ENCODE data around the gene NKD1. TPM values are rescaled to one million over a fixed set of nuclear protein-coding genes. Genes with fewer than 3 reads are reported as not detected.

The NKD1 gene
- total RNA-seq, 1 experiment from 2014 or later = 11.4 TPM

DNA sequence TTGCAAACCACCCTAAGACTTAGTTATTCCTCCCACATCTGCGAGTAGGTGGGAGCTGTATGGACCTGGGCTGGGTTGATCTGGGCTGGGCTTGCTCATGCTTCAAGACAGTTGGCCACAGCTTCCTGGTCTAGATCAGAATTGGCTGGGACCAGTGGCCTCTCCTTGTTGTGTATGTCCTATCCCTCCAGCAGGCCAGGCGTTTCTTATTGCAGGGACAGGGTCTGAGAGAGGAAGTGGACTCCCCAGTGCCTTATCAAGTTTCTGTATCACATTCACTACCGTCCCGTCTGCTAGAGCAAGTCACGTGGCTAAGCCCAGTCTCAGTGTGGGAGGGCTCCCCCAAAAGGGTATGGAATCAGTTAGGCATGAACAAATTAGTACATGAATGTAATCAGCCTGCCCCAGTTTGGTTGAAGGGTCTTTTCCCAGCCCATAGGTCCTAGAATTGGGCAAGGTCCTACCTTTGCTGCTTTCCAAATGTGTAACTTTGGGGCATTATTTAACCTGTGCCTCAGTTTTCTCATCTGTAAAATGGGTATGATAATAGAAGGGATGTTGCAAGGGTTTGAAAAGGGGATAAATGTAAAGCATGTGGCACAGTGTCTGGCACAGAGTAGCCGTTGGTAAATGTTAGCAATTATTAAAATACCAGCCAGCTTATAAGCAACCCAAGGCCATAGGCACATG is 36.0 kb downstream of the NKD1 start:
- H3K9me3 ChIP-seq (ENCODE audit: control insufficient read depth in 1 of 2, insufficient read depth in 1 of 2, low read depth in 1 of 2, low read length in 2 of 2) = no peaks in the 10 kb centered on the region
- H3K4me1 ChIP-seq (ENCODE audit: control insufficient read depth in 1 of 2, insufficient read depth in 2 of 2, low read length in 2 of 2) = no peaks in the 10 kb centered on the region
- DNase-seq (ENCODE audit: low read depth, low spot score) = no peak
- TF ChIP-seq ELF1 (IDR thresholded peaks at IDR 0.05; ENCODE audit: borderline replicate concordance, low read depth) = no peak
- no peak for TF ChIP-seq POLR2A (IDR thresholded peaks at IDR 0.05; ENCODE audit: borderline replicate concordance, extremely low read depth, insufficient read depth, insufficient read length)
- no peak overlapping the region for H3K27ac ChIP-seq (ENCODE audit: low read depth, low read length)
- no peaks in the 10 kb centered on the region for H3K27me3 ChIP-seq (ENCODE audit: insufficient read depth, low read length)
- no TSS peak for BruUV-seq (replicated peaks)
- H3K36me3 ChIP-seq (ENCODE audit: control insufficient read depth in 1 of 2, insufficient read depth in 2 of 2, low read length in 2 of 2) = no peaks in the 10 kb centered on the region
- no peaks in the 10 kb centered on the region for H4K20me1 ChIP-seq (ENCODE audit: insufficient read depth)
- H3K79me2 ChIP-seq (ENCODE audit: insufficient read depth, low read length) = no peaks in the 10 kb centered on the region
- ChIA-PET POLR2A (no interaction called here), RAD21 (ENCODE audit: low non-redundant PET in 1 of 2, low total read pairs in 2 of 2, uncharacterized antibody in 2 of 2, unreplicated experiment in 2 of 2) (no interaction called here), CTCF (no interaction called here)
- ATAC-seq = no peak
- H2AFZ ChIP-seq (ENCODE audit: low read depth, low read length, poor library complexity, severe bottlenecking) = no peak overlapping the region
- intact Hi-C loops (cut with micrococcal nuclease) = no loop called here
- no peaks in the 10 kb centered on the region for H3K9me2 ChIP-seq (ENCODE audit: insufficient read depth)
- H3K4me2 ChIP-seq (ENCODE audit: low read length) = no peak overlapping the region
- no peak overlapping the region for H3K9ac ChIP-seq (ENCODE audit: low read length)
- H3K4me3 ChIP-seq (replicated peaks in 1 of 2; ENCODE audit: low read depth in 1 of 2, low read length in 2 of 2) = no peak overlapping the region

GRCh38 chr16:50585331-50585776 is 37.2 kb downstream of the NKD1 start:
- intact Hi-C loops (cut with micrococcal nuclease) = no loop called here
- no peak for ATAC-seq
- no peak for TF ChIP-seq POLR2A (IDR thresholded peaks at IDR 0.05; ENCODE audit: borderline replicate concordance, extremely low read depth, insufficient read depth, insufficient read length)
- no peak for TF ChIP-seq JUND (IDR thresholded peaks at IDR 0.05)
- TF ChIP-seq FOSL1 (IDR thresholded peaks at IDR 0.05; ENCODE audit: low read depth) = no peak
- TF ChIP-seq CBX3 (IDR thresholded peaks at IDR 0.05; ENCODE audit: low read depth) = no peak
- TF ChIP-seq, protein P1, sequence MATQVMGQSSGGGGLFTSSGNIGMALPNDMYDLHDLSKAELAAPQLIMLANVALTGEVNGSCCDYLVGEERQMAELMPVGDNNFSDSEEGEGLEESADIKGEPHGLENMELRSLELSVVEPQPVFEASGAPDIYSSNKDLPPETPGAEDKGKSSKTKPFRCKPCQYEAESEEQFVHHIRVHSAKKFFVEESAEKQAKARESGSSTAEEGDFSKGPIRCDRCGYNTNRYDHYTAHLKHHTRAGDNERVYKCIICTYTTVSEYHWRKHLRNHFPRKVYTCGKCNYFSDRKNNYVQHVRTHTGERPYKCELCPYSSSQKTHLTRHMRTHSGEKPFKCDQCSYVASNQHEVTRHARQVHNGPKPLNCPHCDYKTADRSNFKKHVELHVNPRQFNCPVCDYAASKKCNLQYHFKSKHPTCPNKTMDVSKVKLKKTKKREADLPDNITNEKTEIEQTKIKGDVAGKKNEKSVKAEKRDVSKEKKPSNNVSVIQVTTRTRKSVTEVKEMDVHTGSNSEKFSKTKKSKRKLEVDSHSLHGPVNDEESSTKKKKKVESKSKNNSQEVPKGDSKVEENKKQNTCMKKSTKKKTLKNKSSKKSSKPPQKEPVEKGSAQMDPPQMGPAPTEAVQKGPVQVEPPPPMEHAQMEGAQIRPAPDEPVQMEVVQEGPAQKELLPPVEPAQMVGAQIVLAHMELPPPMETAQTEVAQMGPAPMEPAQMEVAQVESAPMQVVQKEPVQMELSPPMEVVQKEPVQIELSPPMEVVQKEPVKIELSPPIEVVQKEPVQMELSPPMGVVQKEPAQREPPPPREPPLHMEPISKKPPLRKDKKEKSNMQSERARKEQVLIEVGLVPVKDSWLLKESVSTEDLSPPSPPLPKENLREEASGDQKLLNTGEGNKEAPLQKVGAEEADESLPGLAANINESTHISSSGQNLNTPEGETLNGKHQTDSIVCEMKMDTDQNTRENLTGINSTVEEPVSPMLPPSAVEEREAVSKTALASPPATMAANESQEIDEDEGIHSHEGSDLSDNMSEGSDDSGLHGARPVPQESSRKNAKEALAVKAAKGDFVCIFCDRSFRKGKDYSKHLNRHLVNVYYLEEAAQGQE (IDR thresholded peaks at IDR 0.05; ENCODE audit: low read depth) = no peak
- no peak for TF ChIP-seq MAX (IDR thresholded peaks at IDR 0.05)
- no peak for TF ChIP-seq RAD21 (IDR thresholded peaks at IDR 0.05; ENCODE audit: low read depth)
- no peak for TF ChIP-seq SRF (IDR thresholded peaks at IDR 0.05; ENCODE audit: low read depth)
- TF ChIP-seq ZBTB33 (IDR thresholded peaks at IDR 0.05; ENCODE audit: extremely low read depth, insufficient replicate concordance, low read length) = no peak
- TF ChIP-seq EGR1 (IDR thresholded peaks at IDR 0.05; ENCODE audit: low read depth) = no peak
- no peak for TF ChIP-seq TCF7L2 (IDR thresholded peaks at IDR 0.05; ENCODE audit: borderline replicate concordance, extremely low read depth, insufficient read depth, insufficient read length)

More at GRCh38 chr16:50585331-50585776, 37.2 kb downstream of the NKD1 start:
- Histone ChIP-seq H3K36me3 (ENCODE audit: control insufficient read depth in 1 of 2, insufficient read depth in 2 of 2, low read length in 2 of 2) (no peaks in the 10 kb centered on the region), H3K27me3 (ENCODE audit: insufficient read depth, low read length) (no peaks in the 10 kb centered on the region), H3K27ac (ENCODE audit: low read depth, low read length) (no peak overlapping the region), H3K9me2 (ENCODE audit: insufficient read depth) (no peaks in the 10 kb centered on the region), H2AFZ (ENCODE audit: low read depth, low read length, poor library complexity, severe bottlenecking) (no peak overlapping the region), H3K4me1 (ENCODE audit: control insufficient read depth in 1 of 2, insufficient read depth in 2 of 2, low read length in 2 of 2) (no peaks in the 10 kb centered on the region), H3K9ac (ENCODE audit: low read length) (no peak overlapping the region), H3K4me3 (replicated peaks in 1 of 2; ENCODE audit: low read depth in 1 of 2, low read length in 2 of 2) (no peak overlapping the region), H3K4me2 (ENCODE audit: low read length) (no peak overlapping the region), H3K79me2 (ENCODE audit: insufficient read depth, low read length) (no peaks in the 10 kb centered on the region), H3K9me3 (ENCODE audit: control insufficient read depth in 1 of 2, insufficient read depth in 1 of 2, low read depth in 1 of 2, low read length in 2 of 2) (no peaks in the 10 kb centered on the region), H4K20me1 (ENCODE audit: insufficient read depth) (no peaks in the 10 kb centered on the region)
- no peak for DNase-seq (ENCODE audit: low read depth, low spot score)
- BruUV-seq (replicated peaks) = no TSS peak
- CTCF ChIA-PET = no interaction called here
- POLR2A ChIA-PET = no interaction called here
- RAD21 ChIA-PET (ENCODE audit: low non-redundant PET in 1 of 2, low total read pairs in 2 of 2, uncharacterized antibody in 2 of 2, unreplicated experiment in 2 of 2) = no interaction called here
